ENCODE measurements around the gene QRSL1.

DNA sequence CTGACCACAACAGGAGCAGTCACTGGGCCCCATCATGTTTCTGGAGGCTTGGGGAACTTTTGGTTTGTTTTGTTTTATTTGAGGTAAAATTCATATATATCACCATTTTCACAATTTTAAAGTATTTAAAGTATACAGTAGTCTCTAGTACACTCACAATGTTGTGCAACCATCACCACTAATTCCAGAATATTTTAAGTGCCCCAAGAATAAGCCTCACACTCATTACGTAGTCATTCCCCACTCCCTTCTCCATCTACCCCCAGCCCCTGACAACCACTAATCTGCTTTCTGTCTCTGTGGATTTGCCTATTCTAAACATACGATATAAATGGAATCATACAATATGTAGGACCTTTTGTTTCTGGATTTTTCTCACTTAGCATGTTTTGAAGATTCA lies 29.0 kb upstream of the QRSL1 start:
- TF ChIP-seq POLR2A (IDR thresholded peaks at IDR 0.05) (no peak), CTCF (IDR thresholded peaks at IDR 0.05) (no peak)
